GM21619 (cell line): ENCODE data around the gene KRTAP25-1.

ENCODE experiments used
- ATAC-seq: cut with Tn5 transposase; IDR thresholded peaks from one replicate; pipeline ENCODE4 v1.9.1; 2021; ENCODE audit not compliant: unreplicated experiment

The KRTAP25-1 gene

DNA sequence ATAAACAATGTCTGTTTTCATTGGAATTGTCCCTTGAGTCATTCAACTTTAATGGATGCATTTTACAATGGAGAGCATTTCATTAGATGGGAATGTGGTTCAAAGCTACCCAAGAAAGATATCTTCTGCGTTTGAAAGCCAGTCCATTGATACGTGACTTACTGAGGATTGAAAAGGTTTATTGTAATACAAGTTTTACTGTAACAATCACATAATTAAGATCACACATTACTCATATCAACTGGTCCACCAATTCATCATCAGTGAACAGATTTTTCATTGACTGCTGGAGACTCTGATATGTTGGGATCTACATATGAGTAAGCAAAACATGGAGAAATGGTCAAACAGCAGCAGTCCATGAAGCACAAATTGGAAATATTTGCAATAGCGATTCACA, 39.4 kb downstream of the KRTAP25-1 start:
- ATAC-seq, result no peak

DNA sequence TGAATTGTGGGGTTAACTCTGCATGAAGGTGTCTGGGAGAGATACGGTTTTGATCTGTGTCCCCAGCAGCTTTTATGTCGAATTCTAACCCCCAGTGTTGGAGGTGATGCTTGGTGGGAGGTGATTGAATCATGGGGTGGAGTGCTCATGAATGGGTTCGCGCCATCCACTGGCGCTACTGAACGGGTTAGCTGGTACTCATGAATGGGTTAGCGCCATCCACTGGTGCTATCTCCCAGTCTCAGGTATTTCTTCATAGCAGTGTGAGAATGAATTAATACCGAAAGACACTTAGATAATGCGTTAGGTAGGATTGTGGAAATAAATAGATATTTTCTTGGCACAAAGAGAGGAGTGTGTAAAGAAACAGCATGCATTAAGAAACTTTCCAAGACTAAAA, 40.5 kb downstream of the KRTAP25-1 start:
- no peak for ATAC-seq

DNA sequence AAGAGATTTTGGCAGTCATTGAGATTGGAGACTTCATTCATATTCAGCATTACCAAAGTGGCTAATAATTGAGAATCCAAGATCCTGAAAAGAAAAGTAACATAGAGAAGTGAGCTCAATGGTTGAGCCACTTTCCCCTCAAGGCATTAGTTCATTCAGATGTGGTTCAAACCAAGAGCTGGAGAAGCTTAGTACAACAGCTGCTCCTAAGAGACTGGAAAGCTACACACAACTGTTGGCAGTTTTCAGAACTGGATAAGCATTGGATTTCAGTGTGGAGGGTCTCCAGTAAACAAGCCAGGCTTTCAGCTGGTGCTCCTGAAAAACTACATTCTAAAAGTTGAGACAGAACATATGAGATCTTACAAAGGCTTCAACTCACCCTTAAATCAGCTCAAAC, 44.3 kb downstream of the KRTAP25-1 start:
- ATAC-seq, result no peak

DNA sequence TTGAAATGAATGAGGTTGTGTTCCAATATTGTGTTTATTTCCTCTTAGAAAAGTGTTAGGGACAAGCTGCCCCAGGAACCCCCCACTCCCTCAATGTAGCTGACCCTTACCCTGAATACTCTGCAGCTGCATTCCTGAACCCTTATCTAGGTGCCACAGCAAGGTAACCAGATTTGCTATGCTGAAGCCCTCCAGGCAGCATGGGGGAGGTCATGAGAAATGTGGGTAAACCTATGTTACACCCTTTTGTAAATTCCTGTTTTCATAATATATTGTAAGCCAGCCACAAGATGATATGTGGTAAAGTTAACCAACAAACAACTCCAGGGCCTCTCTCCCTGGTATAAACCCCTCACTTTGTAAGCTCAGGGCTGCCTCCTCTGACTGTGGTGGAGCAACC, 45.6 kb downstream of the KRTAP25-1 start:
- no peak for ATAC-seq

DNA sequence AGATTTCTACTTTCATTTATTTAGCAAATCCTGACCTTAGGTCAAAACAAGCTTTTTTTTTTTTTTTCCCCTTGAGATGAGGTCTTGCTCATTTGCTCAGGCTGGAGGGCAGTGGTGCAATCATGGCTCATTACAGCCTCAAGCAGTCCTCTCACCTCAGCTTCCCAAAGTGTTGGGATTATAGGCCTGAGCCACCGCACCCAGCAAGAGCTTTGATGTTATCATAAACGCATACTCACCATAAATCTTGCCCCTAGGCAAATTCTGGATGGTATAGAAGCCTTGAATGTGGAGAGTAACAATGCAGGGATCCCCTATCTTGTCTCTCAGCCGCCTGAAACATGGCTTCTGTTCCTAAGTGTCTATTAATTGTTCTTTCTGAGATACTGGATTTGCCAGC, 48.7 kb downstream of the KRTAP25-1 start:
- no peak for ATAC-seq
